HepG2 (cell line): ENCODE measurements around the gene CAPN10. TPM values are rescaled to one million over a fixed set of nuclear protein-coding genes. Genes with fewer than 3 reads are reported as not detected.

Experiments
- ARNTL ChIP-seq: sonication (generic); formaldehyde crosslinking; IDR thresholded peaks from 2 replicates; pipeline ENCODE4 v1.4.0; 2020; ENCODE audit warnings: mild to moderate bottlenecking, missing genetic modification reagents
- KAT2B ChIP-seq: fragments of 150-350 bp; IDR thresholded peaks from 2 replicates; pipeline ENCODE4 v1.6.1; 2014; ENCODE audit warnings: low read depth, low read length, borderline replicate concordance
- RAD51 ChIP-seq: fragments of 450-650 bp; IDR thresholded peaks from 2 replicates; pipeline ENCODE4 v1.6.1; 2016; ENCODE audit warnings: borderline replicate concordance
- TAF15 ChIP-seq: fragments of 200-400 bp; formaldehyde crosslinking; IDR thresholded peaks from one replicate; pipeline ENCODE4 v1.6.1; 2018; ENCODE audit warnings: mild to moderate bottlenecking, low read depth, low read length; ENCODE audit not compliant: poor library complexity, severe bottlenecking
- ZBTB21 ChIP-seq: sonication (generic); formaldehyde crosslinking; IDR thresholded peaks from 2 replicates; pipeline ENCODE4 v1.4.0; 2020; ENCODE audit warnings: missing genetic modification reagents
- ZFP90 ChIP-seq: sonication (generic); formaldehyde crosslinking; IDR thresholded peaks from 2 replicates; pipeline ENCODE4 v1.8.0; 2022; ENCODE audit warnings: missing genetic modification reagents, mild to moderate bottlenecking, inconsistent platforms, borderline replicate concordance
- ZNF251 ChIP-seq: sonication (generic); formaldehyde crosslinking; IDR thresholded peaks from 2 replicates; pipeline ENCODE4 v1.9.0; 2021; ENCODE audit warnings: mild to moderate bottlenecking, missing genetic modification reagents
- ZNF879 ChIP-seq: sonication (generic); formaldehyde crosslinking; IDR thresholded peaks from 2 replicates; pipeline ENCODE4 v1.8.1; 2023; ENCODE audit warnings: missing genetic modification reagents
- polyA plus RNA-seq, 8 experiments: library from polyadenylated mRNA; depleted of rRNA in 3 of 8; stranded (reverse) in 7 of 8; unstranded in 1 of 8; fragments of >200 nt; fragmentation: Illumina TruSeq in 4 of 8; extraction: Trizol in 4 of 8; gene quantifications; 2 replicates each; pipeline versions ENCODE4 v1.2.1 to v1.2.3, GENCODE V29; 2011 to 2016; ENCODE audit warnings: low read depth in 4 of 8, missing spikeins in 1 of 8, mixed read lengths in 1 of 8; ENCODE audit not compliant: insufficient read depth in 1 of 8
- total RNA-seq, 5 experiments: library from RNA; depleted of rRNA; stranded (reverse); fragments of >200 nt; fragmentation: Illumina TruSeq; extraction: Trizol; gene quantifications; 2 replicates each; pipeline ENCODE4 v1.2.3, GENCODE V29; 2016; ENCODE audit warnings: low read depth in 1 of 5
- TF ChIP-seq, protein P1 (sequence below): sonication (generic); formaldehyde crosslinking; IDR thresholded peaks from 2 replicates; pipeline ENCODE4 v1.5.1; 2020; ENCODE audit warnings: mild to moderate bottlenecking, missing genetic modification reagents, borderline replicate concordance
- TF ChIP-seq, protein P2 (sequence below): sonication (generic); formaldehyde crosslinking; IDR thresholded peaks from 2 replicates; pipeline ENCODE4 v1.4.0; 2020; ENCODE audit warnings: mild to moderate bottlenecking, missing genetic modification reagents
- TF ChIP-seq, protein P3 (sequence below): sonication (generic); formaldehyde crosslinking; IDR thresholded peaks from 2 replicates; pipeline ENCODE4 v1.5.0; 2020; ENCODE audit warnings: mild to moderate bottlenecking, missing genetic modification reagents, borderline replicate concordance
- TF ChIP-seq, protein P4 (sequence below): sonication (generic); formaldehyde crosslinking; IDR thresholded peaks from 2 replicates; pipeline ENCODE4 v1.8.1; 2023; ENCODE audit warnings: missing genetic modification reagents, mild to moderate bottlenecking, borderline replicate concordance

CAPN10 gene
- total and polyA plus RNA-seq, 2 of the 13 experiments (the other 11 are each of a cell fraction or from before 2014, with no cell fraction given), result 27.6 to 32.4 TPM

DNA sequence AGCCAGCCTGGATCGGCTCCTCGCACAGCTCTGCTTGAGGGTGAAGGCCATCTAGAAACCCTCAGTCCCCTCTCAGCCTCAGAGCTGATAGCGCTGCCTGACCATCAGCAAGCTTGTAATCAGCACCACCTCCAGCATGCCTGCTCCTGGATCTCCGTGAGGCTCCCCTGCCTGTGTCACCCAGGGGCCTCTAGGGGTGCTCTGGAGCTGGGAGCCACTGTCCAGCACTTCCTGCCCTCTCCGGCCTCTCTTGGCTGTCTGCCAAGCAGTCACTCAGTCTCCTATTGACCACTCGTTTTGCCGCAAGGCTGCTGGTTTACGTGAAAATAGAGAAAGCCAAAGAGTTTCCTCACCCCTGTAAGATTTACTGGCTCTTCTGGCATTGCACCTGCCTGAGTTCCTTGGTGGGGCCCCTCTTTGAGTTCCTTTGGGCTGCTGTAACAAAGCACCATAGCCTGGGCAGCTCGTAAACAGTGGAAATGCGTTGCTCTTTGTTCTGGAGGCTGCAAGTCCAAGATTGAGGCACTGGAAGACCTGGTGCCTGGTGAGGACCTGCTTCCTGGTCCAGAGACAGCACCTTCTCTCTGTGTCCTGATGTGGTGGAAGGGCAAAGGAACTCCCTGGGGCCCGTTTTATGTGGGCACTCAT, 17.9 kb downstream of the CAPN10 start (continued):
- TF ChIP-seq, protein P1, sequence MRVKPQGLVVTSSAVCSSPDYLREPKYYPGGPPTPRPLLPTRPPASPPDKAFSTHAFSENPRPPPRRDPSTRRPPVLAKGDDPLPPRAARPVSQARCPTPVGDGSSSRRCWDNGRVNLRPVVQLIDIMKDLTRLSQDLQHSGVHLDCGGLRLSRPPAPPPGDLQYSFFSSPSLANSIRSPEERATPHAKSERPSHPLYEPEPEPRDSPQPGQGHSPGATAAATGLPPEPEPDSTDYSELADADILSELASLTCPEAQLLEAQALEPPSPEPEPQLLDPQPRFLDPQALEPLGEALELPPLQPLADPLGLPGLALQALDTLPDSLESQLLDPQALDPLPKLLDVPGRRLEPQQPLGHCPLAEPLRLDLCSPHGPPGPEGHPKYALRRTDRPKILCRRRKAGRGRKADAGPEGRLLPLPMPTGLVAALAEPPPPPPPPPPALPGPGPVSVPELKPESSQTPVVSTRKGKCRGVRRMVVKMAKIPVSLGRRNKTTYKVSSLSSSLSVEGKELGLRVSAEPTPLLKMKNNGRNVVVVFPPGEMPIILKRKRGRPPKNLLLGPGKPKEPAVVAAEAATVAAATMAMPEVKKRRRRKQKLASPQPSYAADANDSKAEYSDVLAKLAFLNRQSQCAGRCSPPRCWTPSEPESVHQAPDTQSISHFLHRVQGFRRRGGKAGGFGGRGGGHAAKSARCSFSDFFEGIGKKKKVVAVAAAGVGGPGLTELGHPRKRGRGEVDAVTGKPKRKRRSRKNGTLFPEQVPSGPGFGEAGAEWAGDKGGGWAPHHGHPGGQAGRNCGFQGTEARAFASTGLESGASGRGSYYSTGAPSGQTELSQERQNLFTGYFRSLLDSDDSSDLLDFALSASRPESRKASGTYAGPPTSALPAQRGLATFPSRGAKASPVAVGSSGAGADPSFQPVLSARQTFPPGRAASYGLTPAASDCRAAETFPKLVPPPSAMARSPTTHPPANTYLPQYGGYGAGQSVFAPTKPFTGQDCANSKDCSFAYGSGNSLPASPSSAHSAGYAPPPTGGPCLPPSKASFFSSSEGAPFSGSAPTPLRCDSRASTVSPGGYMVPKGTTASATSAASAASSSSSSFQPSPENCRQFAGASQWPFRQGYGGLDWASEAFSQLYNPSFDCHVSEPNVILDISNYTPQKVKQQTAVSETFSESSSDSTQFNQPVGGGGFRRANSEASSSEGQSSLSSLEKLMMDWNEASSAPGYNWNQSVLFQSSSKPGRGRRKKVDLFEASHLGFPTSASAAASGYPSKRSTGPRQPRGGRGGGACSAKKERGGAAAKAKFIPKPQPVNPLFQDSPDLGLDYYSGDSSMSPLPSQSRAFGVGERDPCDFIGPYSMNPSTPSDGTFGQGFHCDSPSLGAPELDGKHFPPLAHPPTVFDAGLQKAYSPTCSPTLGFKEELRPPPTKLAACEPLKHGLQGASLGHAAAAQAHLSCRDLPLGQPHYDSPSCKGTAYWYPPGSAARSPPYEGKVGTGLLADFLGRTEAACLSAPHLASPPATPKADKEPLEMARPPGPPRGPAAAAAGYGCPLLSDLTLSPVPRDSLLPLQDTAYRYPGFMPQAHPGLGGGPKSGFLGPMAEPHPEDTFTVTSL (CRISPR knock-in tag), result no peak
- TF ChIP-seq ZBTB21 (CRISPR knock-in tag) (no peak), RAD51 (no peak), ZFP90 (peak; percentile 28; the same call in 1 of the 2 replicates), KAT2B (no peak), TAF15 (no peak), ZNF251 (CRISPR knock-in tag) (no peak), ZNF879 (CRISPR knock-in tag) (no peak), ARNTL (CRISPR knock-in tag) (no peak; the same call in 1 of the 2 replicates)
- TF ChIP-seq, protein P2, sequence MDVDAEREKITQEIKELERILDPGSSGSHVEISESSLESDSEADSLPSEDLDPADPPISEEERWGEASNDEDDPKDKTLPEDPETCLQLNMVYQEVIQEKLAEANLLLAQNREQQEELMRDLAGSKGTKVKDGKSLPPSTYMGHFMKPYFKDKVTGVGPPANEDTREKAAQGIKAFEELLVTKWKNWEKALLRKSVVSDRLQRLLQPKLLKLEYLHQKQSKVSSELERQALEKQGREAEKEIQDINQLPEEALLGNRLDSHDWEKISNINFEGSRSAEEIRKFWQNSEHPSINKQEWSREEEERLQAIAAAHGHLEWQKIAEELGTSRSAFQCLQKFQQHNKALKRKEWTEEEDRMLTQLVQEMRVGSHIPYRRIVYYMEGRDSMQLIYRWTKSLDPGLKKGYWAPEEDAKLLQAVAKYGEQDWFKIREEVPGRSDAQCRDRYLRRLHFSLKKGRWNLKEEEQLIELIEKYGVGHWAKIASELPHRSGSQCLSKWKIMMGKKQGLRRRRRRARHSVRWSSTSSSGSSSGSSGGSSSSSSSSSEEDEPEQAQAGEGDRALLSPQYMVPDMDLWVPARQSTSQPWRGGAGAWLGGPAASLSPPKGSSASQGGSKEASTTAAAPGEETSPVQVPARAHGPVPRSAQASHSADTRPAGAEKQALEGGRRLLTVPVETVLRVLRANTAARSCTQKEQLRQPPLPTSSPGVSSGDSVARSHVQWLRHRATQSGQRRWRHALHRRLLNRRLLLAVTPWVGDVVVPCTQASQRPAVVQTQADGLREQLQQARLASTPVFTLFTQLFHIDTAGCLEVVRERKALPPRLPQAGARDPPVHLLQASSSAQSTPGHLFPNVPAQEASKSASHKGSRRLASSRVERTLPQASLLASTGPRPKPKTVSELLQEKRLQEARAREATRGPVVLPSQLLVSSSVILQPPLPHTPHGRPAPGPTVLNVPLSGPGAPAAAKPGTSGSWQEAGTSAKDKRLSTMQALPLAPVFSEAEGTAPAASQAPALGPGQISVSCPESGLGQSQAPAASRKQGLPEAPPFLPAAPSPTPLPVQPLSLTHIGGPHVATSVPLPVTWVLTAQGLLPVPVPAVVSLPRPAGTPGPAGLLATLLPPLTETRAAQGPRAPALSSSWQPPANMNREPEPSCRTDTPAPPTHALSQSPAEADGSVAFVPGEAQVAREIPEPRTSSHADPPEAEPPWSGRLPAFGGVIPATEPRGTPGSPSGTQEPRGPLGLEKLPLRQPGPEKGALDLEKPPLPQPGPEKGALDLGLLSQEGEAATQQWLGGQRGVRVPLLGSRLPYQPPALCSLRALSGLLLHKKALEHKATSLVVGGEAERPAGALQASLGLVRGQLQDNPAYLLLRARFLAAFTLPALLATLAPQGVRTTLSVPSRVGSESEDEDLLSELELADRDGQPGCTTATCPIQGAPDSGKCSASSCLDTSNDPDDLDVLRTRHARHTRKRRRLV (CRISPR knock-in tag), result peak; percentile 43; the same call in 1 of the 2 replicates
- TF ChIP-seq, protein P3, sequence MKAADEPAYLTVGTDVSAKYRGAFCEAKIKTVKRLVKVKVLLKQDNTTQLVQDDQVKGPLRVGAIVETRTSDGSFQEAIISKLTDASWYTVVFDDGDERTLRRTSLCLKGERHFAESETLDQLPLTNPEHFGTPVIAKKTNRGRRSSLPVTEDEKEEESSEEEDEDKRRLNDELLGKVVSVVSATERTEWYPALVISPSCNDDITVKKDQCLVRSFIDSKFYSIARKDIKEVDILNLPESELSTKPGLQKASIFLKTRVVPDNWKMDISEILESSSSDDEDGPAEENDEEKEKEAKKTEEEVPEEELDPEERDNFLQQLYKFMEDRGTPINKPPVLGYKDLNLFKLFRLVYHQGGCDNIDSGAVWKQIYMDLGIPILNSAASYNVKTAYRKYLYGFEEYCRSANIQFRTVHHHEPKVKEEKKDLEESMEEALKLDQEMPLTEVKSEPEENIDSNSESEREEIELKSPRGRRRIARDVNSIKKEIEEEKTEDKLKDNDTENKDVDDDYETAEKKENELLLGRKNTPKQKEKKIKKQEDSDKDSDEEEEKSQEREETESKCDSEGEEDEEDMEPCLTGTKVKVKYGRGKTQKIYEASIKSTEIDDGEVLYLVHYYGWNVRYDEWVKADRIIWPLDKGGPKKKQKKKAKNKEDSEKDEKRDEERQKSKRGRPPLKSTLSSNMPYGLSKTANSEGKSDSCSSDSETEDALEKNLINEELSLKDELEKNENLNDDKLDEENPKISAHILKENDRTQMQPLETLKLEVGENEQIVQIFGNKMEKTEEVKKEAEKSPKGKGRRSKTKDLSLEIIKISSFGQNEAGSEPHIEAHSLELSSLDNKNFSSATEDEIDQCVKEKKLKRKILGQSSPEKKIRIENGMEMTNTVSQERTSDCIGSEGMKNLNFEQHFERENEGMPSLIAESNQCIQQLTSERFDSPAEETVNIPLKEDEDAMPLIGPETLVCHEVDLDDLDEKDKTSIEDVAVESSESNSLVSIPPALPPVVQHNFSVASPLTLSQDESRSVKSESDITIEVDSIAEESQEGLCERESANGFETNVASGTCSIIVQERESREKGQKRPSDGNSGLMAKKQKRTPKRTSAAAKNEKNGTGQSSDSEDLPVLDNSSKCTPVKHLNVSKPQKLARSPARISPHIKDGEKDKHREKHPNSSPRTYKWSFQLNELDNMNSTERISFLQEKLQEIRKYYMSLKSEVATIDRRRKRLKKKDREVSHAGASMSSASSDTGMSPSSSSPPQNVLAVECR, result peak; percentile 66; the same call in 1 of the 2 replicates
- TF ChIP-seq, protein P4, sequence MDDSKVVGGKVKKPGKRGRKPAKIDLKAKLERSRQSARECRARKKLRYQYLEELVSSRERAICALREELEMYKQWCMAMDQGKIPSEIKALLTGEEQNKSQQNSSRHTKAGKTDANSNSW (CRISPR knock-in tag), result 0 out of 2 replicates have a peak, but pooled peaks have one; percentile 15
